ENCODE measurements around the gene SDE2.
A peak's percentile ranks its signal among the peaks of the same experiment; 100 is the strongest.

The SDE2 gene

DNA sequence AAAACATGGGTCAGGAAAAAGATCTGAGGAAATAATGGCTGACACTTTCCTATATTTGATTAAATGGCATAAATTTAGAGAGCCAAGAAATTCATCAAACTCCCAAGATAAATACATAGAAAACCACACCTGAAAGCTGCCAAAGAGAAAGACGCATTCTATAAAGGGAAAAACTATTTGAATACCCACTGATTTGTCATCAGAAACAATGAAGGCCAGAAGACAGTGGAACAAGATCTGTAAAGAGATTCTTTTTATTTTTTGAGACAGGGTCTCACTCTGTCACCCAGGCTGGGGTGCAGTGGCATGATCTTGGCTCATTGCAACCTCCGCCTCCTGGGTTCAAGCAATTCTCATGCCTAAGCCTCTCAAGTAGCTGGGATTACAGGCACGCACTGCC is 17.4 kb downstream of the SDE2 start:
- Histone ChIP-seq H2AFZ (ENCODE audit: low read depth, low read length) (no peak overlapping the region), H3K18ac (ENCODE audit: low read depth in 1 of 2, low read length in 2 of 2) (no peak overlapping the region), H2BK5ac (ENCODE audit: low read depth, low read length, poor library complexity, severe bottlenecking) (no peak overlapping the region), H2AK5ac (ENCODE audit: low read length, severe bottlenecking) (no peak overlapping the region), H3K4me2 (ENCODE audit: low read length, poor library complexity, severe bottlenecking) (no peak overlapping the region), H2BK120ac (ENCODE audit: low read depth, low read length) (no peak overlapping the region), H4K8ac (ENCODE audit: low read length) (no peak overlapping the region), H3K27me3 (ENCODE audit: control insufficient read depth in 1 of 2, insufficient read depth in 1 of 2, low read length in 2 of 2) (no peaks in the 10 kb centered on the region), H4K91ac (ENCODE audit: low read length) (no peak overlapping the region), H3K79me1 (replicated peaks; ENCODE audit: low read length, poor library complexity, severe bottlenecking) (peaks cover 14% of the 10 kb centered on the region), H3K36me3 (ENCODE audit: control insufficient read depth in 1 of 2, insufficient read depth in 2 of 2, low read depth in 1 of 2, low read length in 2 of 2) (peaks cover 48 to 86% of the 10 kb centered on the region in 2 experiments), H3K4me1 (ENCODE audit: control insufficient read depth, insufficient read depth, low read depth, low read length) (no peaks in the 10 kb centered on the region), H2BK15ac (ENCODE audit: low read depth, poor library complexity, severe bottlenecking) (no peak overlapping the region), H3K4me3 (ENCODE audit: insufficient read depth in 1 of 2, low read depth in 1 of 2, low read length in 2 of 2) (no peak overlapping the region), H3K4ac (ENCODE audit: low read depth in 1 of 2, low read length in 2 of 2) (no peak overlapping the region), H3K9ac (ENCODE audit: low read length) (no peak overlapping the region), H3K27ac (ENCODE audit: low read length, poor library complexity, severe bottlenecking) (no peak overlapping the region), H3K9me3 (ENCODE audit: control insufficient read depth, low read length) (peaks cover 22% of the 10 kb centered on the region), H3K23ac (ENCODE audit: low read length in 2 of 2) (no peak overlapping the region), H2BK12ac (ENCODE audit: low read length in 2 of 2) (no peak overlapping the region), H3K14ac (ENCODE audit: low read length in 2 of 2) (no peak overlapping the region)
- 98% methylated on average over 3 of the region's 3 CpGs for WGBS
- DNase-seq = no peak

DNA sequence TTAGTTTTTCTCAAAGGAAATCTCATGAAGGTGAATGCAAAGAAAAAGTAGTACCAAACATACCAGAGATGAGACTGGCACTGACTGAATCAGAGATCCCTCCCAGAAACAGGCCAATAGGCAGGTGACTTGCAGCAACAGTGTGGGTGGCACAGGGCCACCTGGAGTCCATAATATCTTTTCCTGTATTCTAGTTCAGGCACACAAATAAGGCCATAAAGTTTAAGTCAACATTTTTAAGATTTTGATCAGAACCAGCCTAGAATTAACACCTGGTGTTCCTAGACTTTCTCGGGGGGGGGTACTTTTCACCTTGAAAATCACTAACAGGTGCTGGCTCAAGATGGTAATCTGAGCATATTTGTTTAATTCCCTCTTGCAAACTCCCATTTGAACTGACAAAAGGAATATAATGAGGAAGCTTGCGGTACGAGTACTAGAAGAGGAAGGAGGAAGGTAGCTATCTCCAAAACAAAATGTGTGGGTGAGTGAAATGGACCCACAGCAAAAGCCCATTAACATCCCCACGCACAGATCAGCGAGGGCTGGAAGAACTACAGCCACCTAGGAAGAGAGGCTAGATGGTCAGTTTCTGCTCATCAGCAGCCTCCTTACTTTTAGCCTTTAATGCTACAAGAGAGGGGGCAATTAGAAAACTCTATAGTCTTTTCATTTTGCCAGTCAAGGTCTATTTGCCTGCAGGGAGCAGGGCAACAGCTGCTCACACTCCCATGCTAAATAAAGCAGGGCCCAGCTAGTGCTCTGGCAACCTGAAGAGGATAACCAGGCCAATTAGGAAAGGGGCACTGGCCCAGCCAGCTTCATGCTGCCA is 18.9 kb downstream of the SDE2 start:
- no peak for DNase-seq
- Histone ChIP-seq H3K79me1 (replicated peaks; ENCODE audit: low read length, poor library complexity, severe bottlenecking) (peaks cover 10% of the 10 kb centered on the region), H3K27me3 (ENCODE audit: control insufficient read depth in 1 of 2, insufficient read depth in 1 of 2, low read length in 2 of 2) (no peaks in the 10 kb centered on the region), H3K36me3 (ENCODE audit: control insufficient read depth in 1 of 2, insufficient read depth in 2 of 2, low read depth in 1 of 2, low read length in 2 of 2) (peaks cover 43 to 71% of the 10 kb centered on the region in 2 experiments), H3K18ac (ENCODE audit: low read depth in 1 of 2, low read length in 2 of 2) (no peak overlapping the region), H2BK12ac (ENCODE audit: low read length in 2 of 2) (no peak overlapping the region), H4K91ac (ENCODE audit: low read length) (no peak overlapping the region), H2BK120ac (ENCODE audit: low read depth, low read length) (no peak overlapping the region), H3K9me3 (ENCODE audit: control insufficient read depth, low read length) (peaks cover 22% of the 10 kb centered on the region), H2AK5ac (ENCODE audit: low read length, severe bottlenecking) (no peak overlapping the region), H3K4me3 (ENCODE audit: insufficient read depth in 1 of 2, low read depth in 1 of 2, low read length in 2 of 2) (no peak overlapping the region), H2BK5ac (ENCODE audit: low read depth, low read length, poor library complexity, severe bottlenecking) (no peak overlapping the region), H3K9ac (ENCODE audit: low read length) (no peak overlapping the region), H4K8ac (ENCODE audit: low read length) (no peak overlapping the region), H3K14ac (ENCODE audit: low read length in 2 of 2) (no peak overlapping the region), H3K4me1 (ENCODE audit: control insufficient read depth, insufficient read depth, low read depth, low read length) (peaks cover 2% of the 10 kb centered on the region), H2BK15ac (ENCODE audit: low read depth, poor library complexity, severe bottlenecking) (no peak overlapping the region), H2AFZ (ENCODE audit: low read depth, low read length) (no peak overlapping the region), H3K4ac (ENCODE audit: low read depth in 1 of 2, low read length in 2 of 2) (no peak overlapping the region), H3K23ac (ENCODE audit: low read length in 2 of 2) (no peak overlapping the region), H3K4me2 (ENCODE audit: low read length, poor library complexity, severe bottlenecking) (no peak overlapping the region), H3K27ac (ENCODE audit: low read length, poor library complexity, severe bottlenecking) (no peak overlapping the region)
- 95% methylated on average over 4 of the region's 5 CpGs for WGBS

DNA sequence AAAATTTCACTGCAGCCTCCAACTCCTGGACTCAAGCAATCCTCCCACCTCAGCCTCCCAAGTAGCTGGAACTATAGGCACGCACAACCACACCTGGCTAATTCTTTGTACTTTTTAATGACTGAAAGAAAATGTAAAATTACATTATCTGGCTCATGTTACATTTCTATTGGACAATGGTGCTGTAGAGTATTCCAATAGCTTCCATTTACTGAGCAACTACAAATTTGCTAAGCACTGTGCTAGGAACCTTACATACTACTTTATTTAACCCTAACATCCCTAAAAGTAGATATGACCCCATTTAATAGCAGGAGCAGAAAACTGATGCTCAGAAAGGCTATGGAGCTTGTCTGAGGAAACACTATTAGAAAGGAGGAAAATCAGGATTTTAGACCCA is 19.7 kb downstream of the SDE2 start:
- peaks cover 2% of the 10 kb centered on the region for H3K4me1 ChIP-seq (ENCODE audit: control insufficient read depth, insufficient read depth, low read depth, low read length)
- no peak overlapping the region for H3K9ac ChIP-seq (ENCODE audit: low read length)
- no peak overlapping the region for H3K18ac ChIP-seq (ENCODE audit: low read depth in 1 of 2, low read length in 2 of 2)
- no peak overlapping the region for H4K91ac ChIP-seq (ENCODE audit: low read length)
- no peak overlapping the region for H2BK5ac ChIP-seq (ENCODE audit: low read depth, low read length, poor library complexity, severe bottlenecking)
- H3K27ac ChIP-seq (ENCODE audit: low read length, poor library complexity, severe bottlenecking) = no peak overlapping the region
- 100% methylated on average over 1 of the region's 1 CpG for WGBS
- H3K79me1 ChIP-seq (replicated peaks; ENCODE audit: low read length, poor library complexity, severe bottlenecking) = peaks cover 9% of the 10 kb centered on the region
- H2BK120ac ChIP-seq (ENCODE audit: low read depth, low read length) = no peak overlapping the region
- H4K8ac ChIP-seq (ENCODE audit: low read length) = no peak overlapping the region
- no peak overlapping the region for H2AK5ac ChIP-seq (ENCODE audit: low read length, severe bottlenecking)
- H2AFZ ChIP-seq (ENCODE audit: low read depth, low read length) = no peak overlapping the region
- H2BK12ac ChIP-seq (ENCODE audit: low read length in 2 of 2) = no peak overlapping the region
- no peak overlapping the region for H3K4me2 ChIP-seq (ENCODE audit: low read length, poor library complexity, severe bottlenecking)
- H3K36me3 ChIP-seq (ENCODE audit: control insufficient read depth in 1 of 2, insufficient read depth in 2 of 2, low read depth in 1 of 2, low read length in 2 of 2) = peaks cover 42 to 63% of the 10 kb centered on the region in 2 experiments
- H3K4ac ChIP-seq (ENCODE audit: low read depth in 1 of 2, low read length in 2 of 2) = no peak overlapping the region
- H3K4me3 ChIP-seq (ENCODE audit: insufficient read depth in 1 of 2, low read depth in 1 of 2, low read length in 2 of 2) = no peak overlapping the region
- no peak overlapping the region for H3K23ac ChIP-seq (ENCODE audit: low read length in 2 of 2)
- H2BK15ac ChIP-seq (ENCODE audit: low read depth, poor library complexity, severe bottlenecking) = no peak overlapping the region
- no peak for DNase-seq
- H3K9me3 ChIP-seq (ENCODE audit: control insufficient read depth, low read length) = peaks cover 22% of the 10 kb centered on the region
- no peaks in the 10 kb centered on the region for H3K27me3 ChIP-seq (ENCODE audit: control insufficient read depth in 1 of 2, insufficient read depth in 1 of 2, low read length in 2 of 2)
- no peak overlapping the region for H3K14ac ChIP-seq (ENCODE audit: low read length in 2 of 2)

DNA sequence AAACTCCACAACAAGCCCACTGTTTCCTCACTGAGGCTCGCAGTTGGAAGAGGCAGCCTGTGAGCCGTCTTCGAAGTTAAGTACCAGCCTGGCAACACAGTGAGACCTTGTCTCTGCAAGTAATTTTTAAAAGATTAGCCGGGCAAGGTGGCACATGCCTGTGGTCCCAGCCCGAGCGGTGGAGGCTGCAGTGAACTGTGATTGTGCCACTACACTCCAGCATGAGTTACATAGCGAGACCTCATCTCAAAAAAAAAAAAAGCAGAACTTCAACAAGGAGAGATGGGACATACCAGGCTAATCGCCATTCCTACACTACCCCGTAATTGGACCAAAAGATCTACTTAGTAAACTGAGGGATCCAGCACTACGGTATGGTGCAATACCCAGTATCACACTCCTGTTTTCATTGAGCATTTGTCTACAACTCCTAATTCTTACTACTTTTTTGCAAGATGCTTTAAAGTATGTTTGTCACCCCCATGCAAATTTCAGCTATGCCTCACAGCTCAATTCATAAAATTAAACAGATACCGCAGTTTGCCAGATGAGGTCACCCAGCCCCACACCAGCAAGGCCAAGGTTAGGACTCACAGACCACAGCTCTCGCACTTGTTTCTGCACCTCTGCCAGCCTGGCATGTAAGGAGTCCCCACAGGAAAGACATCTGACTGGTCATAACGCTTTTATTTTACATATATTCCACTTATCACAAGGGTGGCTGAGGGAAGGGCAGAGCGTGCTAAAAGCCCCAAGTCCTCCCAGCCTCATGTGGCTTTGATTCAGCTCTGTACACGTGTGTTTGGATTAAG is 21.0 kb downstream of the SDE2 start:
- H3K9me3 ChIP-seq (ENCODE audit: control insufficient read depth, low read length) = peaks cover 17% of the 10 kb centered on the region
- H4K8ac ChIP-seq (ENCODE audit: low read length) = no peak overlapping the region
- H2AK5ac ChIP-seq (ENCODE audit: low read length, severe bottlenecking) = no peak overlapping the region
- peak overlapping the region; percentile 71 for H4K91ac ChIP-seq (ENCODE audit: low read length)
- H2AFZ ChIP-seq (ENCODE audit: low read depth, low read length) = no peak overlapping the region
- H3K27ac ChIP-seq (ENCODE audit: low read length, poor library complexity, severe bottlenecking) = no peak overlapping the region
- peaks cover 4% of the 10 kb centered on the region for H3K4me1 ChIP-seq (ENCODE audit: control insufficient read depth, insufficient read depth, low read depth, low read length)
- H2BK15ac ChIP-seq (ENCODE audit: low read depth, poor library complexity, severe bottlenecking) = no peak overlapping the region
- no peak for DNase-seq
- no peak overlapping the region for H2BK5ac ChIP-seq (ENCODE audit: low read depth, low read length, poor library complexity, severe bottlenecking)
- H3K79me1 ChIP-seq (replicated peaks; ENCODE audit: low read length, poor library complexity, severe bottlenecking) = peaks cover 7% of the 10 kb centered on the region
- H3K23ac ChIP-seq (ENCODE audit: low read length in 2 of 2) = no peak overlapping the region
- no peak overlapping the region for H2BK120ac ChIP-seq (ENCODE audit: low read depth, low read length)
- H3K9ac ChIP-seq (ENCODE audit: low read length) = no peak overlapping the region
- H3K27me3 ChIP-seq (ENCODE audit: control insufficient read depth in 1 of 2, insufficient read depth in 1 of 2, low read length in 2 of 2) = no peaks in the 10 kb centered on the region
- H3K4me3 ChIP-seq (ENCODE audit: insufficient read depth in 1 of 2, low read depth in 1 of 2, low read length in 2 of 2) = no peak overlapping the region
- 94% methylated on average over 15 of the region's 15 CpGs for WGBS
- no peak overlapping the region for H3K18ac ChIP-seq (ENCODE audit: low read depth in 1 of 2, low read length in 2 of 2)
- H3K14ac ChIP-seq (ENCODE audit: low read length in 2 of 2) = no peak overlapping the region
- H3K36me3 ChIP-seq (ENCODE audit: control insufficient read depth in 1 of 2, insufficient read depth in 2 of 2, low read depth in 1 of 2, low read length in 2 of 2) = peaks cover 39 to 51% of the 10 kb centered on the region in 2 experiments
- H3K4ac ChIP-seq (ENCODE audit: low read depth in 1 of 2, low read length in 2 of 2) = no peak overlapping the region
- H3K4me2 ChIP-seq (ENCODE audit: low read length, poor library complexity, severe bottlenecking) = no peak overlapping the region
- H2BK12ac ChIP-seq (ENCODE audit: low read length in 2 of 2) = no peak overlapping the region
